Chondrocyte (in vitro differentiated cells): Measurements from ENCODE around the gene SMAD2. TPM values are rescaled to one million over a fixed set of nuclear protein-coding genes. Genes with fewer than 3 reads are reported as not detected.

Experiments used
- DNase-seq: peaks from one replicate; pipeline ENCODE4 v3.0.0; 2021; ENCODE audit warnings: mixed read lengths, low spot score
- H3K27ac Mint-ChIP-seq: one replicate; pipeline ENCODE4 v1.8.0; 2021; ENCODE audit warnings: mild to moderate bottlenecking, moderate library complexity, mixed read lengths; ENCODE audit not compliant: unreplicated experiment
- H3K27me3 Mint-ChIP-seq: 2 replicates; pipeline ENCODE4 v1.8.0; 2021; ENCODE audit warnings: low read depth, mixed read lengths
- H3K36me3 Mint-ChIP-seq: 2 replicates; pipeline ENCODE4 v1.8.0; 2021; ENCODE audit warnings: low read depth, mixed read lengths
- H3K4me1 Mint-ChIP-seq: 2 replicates; pipeline ENCODE4 v1.8.0; 2021; ENCODE audit warnings: low read depth, mild to moderate bottlenecking, mixed read lengths
- H3K4me3 Mint-ChIP-seq: one replicate; pipeline ENCODE4 v1.8.0; 2021; ENCODE audit warnings: mild to moderate bottlenecking, moderate library complexity, mixed read lengths; ENCODE audit not compliant: unreplicated experiment
- H3K9me3 Mint-ChIP-seq: 2 replicates; pipeline ENCODE4 v1.8.0; 2021; ENCODE audit warnings: low read depth, mixed read lengths
- long read RNA-seq: library from polyadenylated mRNA; stranded (forward); transcript quantifications from one replicate; pipeline ENCODE4 v2.0.0, GENCODE V29; 2021
- total RNA-seq: library from RNA; stranded (reverse); gene quantifications from 3 replicates; pipeline ENCODE4 v1.2.1, GENCODE V29; 2021
- TF ChIP-seq, protein P1 (sequence below): fragments of 200-600 bp; sonication (generic); IDR thresholded peaks from 2 replicates; pipeline ENCODE4 v1.5.0; 2021; ENCODE audit warnings: antibody characterized with exemption, mild to moderate bottlenecking, moderate library complexity

SMAD2 gene
- 122 to 151 TPM (median 149 TPM) in 3 replicates for total RNA-seq
- long read RNA-seq, full-length matches to known transcripts = 56 of 106 reads
- long read RNA-seq, partial matches to known transcripts = 8 of 106 reads
- long read RNA-seq, other reads (novel, unspliced or antisense) = 42 of 106 reads

DNA sequence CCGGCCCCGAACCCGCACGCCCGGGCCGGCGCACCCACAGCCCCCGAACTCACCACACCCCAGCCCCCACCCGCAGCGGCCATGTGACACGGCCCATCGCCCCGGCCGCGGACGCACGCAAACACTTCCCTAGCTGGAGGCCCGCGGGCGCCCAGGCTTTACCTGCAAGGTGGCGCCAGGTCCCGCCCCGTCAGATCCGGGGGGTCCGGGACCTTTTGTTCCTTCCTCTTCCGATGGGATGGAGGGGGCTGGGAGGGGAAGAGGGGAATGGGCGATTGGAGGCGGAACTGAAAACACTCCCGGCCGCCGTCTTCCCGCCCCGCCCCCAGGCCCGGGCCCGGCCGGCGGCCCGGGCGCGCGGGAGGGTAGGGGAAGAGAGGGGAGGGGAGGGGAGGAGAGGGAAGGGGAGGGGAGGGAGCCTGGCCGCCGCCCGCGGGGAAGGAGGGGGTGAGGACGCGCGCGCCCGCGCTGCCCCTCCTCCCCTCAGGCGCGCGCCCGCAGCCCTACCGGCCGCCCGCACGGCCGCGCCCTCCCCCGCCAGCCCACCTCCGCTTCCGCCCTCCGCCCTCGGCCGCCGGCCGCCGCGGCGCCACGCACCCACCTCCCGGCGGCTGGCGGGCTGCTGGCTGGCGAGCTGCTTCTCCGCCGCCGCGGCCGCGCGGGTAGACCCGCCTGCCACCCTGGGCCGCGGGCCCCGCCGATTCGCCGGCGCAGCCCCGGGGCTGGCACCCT, at the start of gene SMAD2:
Gene SMAD2, minus strand, starts transcription at position 461 of the 732 bp plus-strand sequence. CDS start 33,903 bp downstream, outside the sequence.
- H3K27ac Mint-ChIP-seq = peak within 1 kb of the TSS; percentile 94
- H3K4me1 Mint-ChIP-seq = peaks cover 40% of the 10 kb centered on the region
- no peaks in the 10 kb centered on the region for H3K9me3 Mint-ChIP-seq
- TF ChIP-seq, protein P1, sequence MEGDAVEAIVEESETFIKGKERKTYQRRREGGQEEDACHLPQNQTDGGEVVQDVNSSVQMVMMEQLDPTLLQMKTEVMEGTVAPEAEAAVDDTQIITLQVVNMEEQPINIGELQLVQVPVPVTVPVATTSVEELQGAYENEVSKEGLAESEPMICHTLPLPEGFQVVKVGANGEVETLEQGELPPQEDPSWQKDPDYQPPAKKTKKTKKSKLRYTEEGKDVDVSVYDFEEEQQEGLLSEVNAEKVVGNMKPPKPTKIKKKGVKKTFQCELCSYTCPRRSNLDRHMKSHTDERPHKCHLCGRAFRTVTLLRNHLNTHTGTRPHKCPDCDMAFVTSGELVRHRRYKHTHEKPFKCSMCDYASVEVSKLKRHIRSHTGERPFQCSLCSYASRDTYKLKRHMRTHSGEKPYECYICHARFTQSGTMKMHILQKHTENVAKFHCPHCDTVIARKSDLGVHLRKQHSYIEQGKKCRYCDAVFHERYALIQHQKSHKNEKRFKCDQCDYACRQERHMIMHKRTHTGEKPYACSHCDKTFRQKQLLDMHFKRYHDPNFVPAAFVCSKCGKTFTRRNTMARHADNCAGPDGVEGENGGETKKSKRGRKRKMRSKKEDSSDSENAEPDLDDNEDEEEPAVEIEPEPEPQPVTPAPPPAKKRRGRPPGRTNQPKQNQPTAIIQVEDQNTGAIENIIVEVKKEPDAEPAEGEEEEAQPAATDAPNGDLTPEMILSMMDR = no peak
- DNase-seq = peak; percentile 94
- H3K4me3 Mint-ChIP-seq = peak within 1 kb of the TSS; percentile 84
- H3K36me3 Mint-ChIP-seq = no peaks in the 10 kb centered on the region
- H3K27me3 Mint-ChIP-seq = peaks cover 4% of the 10 kb centered on the region

DNA sequence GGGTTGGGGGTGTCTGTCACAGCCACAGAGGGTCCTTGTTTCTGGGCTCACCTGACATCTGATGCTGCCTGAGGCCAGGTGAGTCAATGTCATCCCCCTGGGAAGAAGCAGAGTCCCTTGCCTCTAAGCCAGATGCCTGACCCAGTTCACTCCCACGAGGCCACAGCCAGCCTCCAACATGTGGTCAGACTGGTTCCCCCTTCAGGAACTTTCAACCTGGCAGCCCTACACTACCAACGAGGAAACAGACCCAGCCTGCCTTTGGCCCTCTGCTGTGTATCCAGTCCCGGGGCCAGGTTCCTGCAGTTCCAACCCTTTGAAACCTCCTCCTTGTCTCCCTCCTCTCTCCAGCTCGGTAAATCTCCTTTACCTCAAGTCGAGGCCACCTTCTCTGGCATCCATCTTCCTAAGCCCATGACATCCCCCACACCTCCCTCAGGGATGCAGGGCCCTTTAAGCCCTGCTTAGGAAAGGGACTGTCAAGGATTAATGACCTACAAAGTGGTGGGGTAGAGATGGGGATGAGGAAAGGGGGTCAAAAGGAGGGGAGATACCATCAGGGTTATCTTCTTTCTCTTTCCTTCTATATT, 49.2 kb upstream of the SMAD2 start:
- Mint-ChIP-seq H3K36me3 (no peaks in the 10 kb centered on the region), H3K9me3 (no peaks in the 10 kb centered on the region), H3K4me1 (no peaks in the 10 kb centered on the region), H3K27ac (no peak overlapping the region), H3K4me3 (no peak overlapping the region), H3K27me3 (no peaks in the 10 kb centered on the region)
- DNase-seq = no peak
- TF ChIP-seq, protein P1 = no peak

DNA sequence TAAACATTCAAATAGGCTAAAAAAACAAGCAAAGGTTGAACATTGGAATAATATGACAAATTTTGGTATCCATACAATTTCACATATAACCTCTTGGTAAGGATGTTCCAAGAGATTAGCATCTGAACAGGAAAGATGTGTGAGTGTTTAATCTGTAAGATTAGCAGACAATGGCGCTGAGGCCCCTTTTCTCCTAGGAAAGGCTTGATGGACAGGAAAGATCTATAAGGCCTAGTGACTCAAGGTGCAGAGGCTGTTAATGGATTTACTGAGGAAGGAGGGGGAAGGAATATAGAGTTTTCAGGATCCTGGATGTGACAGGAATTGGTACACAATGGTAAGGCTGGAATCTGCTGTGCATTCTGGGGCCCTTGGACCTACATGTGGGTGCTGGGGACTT, 48.1 kb upstream of the SMAD2 start:
- H3K4me3 Mint-ChIP-seq = no peak overlapping the region
- H3K27me3 Mint-ChIP-seq = peaks cover 3% of the 10 kb centered on the region
- no peak for DNase-seq
- H3K36me3 Mint-ChIP-seq = no peaks in the 10 kb centered on the region
- H3K27ac Mint-ChIP-seq = no peak overlapping the region
- H3K4me1 Mint-ChIP-seq = no peaks in the 10 kb centered on the region
- H3K9me3 Mint-ChIP-seq = no peaks in the 10 kb centered on the region
- TF ChIP-seq, protein P1 = no peak

DNA sequence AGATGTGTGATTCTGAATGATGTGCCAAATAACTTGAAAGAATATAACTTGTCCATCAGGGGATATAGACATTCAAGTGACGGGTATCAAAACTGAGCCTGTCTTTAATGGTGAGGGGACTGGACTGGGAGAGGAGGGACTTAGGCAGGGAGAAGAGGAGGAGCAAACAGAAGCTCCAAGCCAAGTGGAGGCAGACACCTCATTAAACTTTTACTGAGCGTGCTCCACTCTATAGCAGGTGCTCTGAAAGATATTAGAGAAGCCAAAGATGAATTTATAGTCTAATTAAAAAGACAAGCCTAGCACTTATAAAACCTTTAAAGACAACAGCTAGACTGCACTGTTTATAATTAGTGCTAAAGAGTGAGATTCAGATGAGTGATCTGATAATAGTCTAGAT, 47.7 kb upstream of the SMAD2 start:
- Mint-ChIP-seq H3K4me3 (no peak overlapping the region), H3K36me3 (no peaks in the 10 kb centered on the region), H3K27ac (no peak overlapping the region), H3K9me3 (no peaks in the 10 kb centered on the region), H3K27me3 (peaks cover 4% of the 10 kb centered on the region), H3K4me1 (no peaks in the 10 kb centered on the region)
- TF ChIP-seq, protein P1 = no peak
- DNase-seq = no peak

DNA sequence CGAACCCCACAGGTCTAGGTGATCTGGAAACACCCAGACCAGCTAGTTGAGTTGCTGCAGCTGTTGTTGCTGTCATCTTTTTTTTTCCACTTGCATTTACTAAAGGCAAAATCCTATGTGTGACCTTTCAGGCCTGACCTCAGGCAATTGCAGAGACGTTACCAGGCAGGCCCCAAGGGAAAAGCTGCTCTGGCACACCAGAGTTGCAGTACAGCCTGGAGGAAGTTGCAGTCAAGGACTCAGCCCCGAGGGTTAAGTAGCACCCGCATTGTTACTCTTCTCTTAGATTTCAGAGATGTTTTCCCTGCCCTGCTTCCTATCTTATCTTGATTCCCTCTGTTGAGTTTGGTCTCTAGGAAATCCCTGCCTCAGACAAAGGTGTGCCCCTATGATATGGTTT, 45.2 kb upstream of the SMAD2 start:
- TF ChIP-seq, protein P1 = no peak
- Mint-ChIP-seq H3K4me1 (no peaks in the 10 kb centered on the region), H3K27ac (no peak overlapping the region), H3K27me3 (peaks cover 6% of the 10 kb centered on the region), H3K36me3 (no peaks in the 10 kb centered on the region), H3K4me3 (no peak overlapping the region), H3K9me3 (no peaks in the 10 kb centered on the region)
- no peak for DNase-seq
